D721Med (cell line): ENCODE measurements around the gene HOXD9.

Experiments
- DNase-seq: peaks from one replicate; pipeline ENCODE4 v3.0.0; 2011; ENCODE audit warnings: low spot score; ENCODE audit not compliant: insufficient read length
- FAIRE-seq: peaks from 2 replicates; lab custom pipeline; 2011; peaks lifted over from hg19 to GRCh38; lab: Jason Lieb, UNC
- CTCF ChIP-seq: IDR thresholded peaks from 2 replicates; pipeline ENCODE4 v1.5.1; 2012; ENCODE audit warnings: mild to moderate bottlenecking, control low read depth; ENCODE audit not compliant: insufficient read depth; ENCODE audit errors: missing control alignments

The HOXD9 gene

GRCh38 chr2:176085861-176086771 is 36.4 kb upstream of the HOXD9 start:
- FAIRE-seq (no peak), DNase-seq (no peak)
- peak; percentile 60 for TF ChIP-seq CTCF

- FAIRE-seq (no peak), DNase-seq (no peak)
- TF ChIP-seq CTCF: no peak
Observed at GRCh38 chr2:176087330-176088047, 35.0 kb upstream of the HOXD9 start.

GRCh38 chr2:176088048-176088936 is 34.2 kb upstream of the HOXD9 start:
- FAIRE-seq: no peak

GRCh38 chr2:176088937-176089842 is 33.3 kb upstream of the HOXD9 start:
- no peak for TF ChIP-seq CTCF
- FAIRE-seq: no peak

More at GRCh38 chr2:176088048-176088936, 34.2 kb upstream of the HOXD9 start:
- DNase-seq: no peak
- TF ChIP-seq CTCF: peak; percentile 56

GRCh38 chr2:176089843-176090395 is 32.6 kb upstream of the HOXD9 start:
- no peak for FAIRE-seq
- DNase-seq: no peak
- no peak for TF ChIP-seq CTCF

More at GRCh38 chr2:176088937-176089842, 33.3 kb upstream of the HOXD9 start:
- no peak for DNase-seq
